ENCODE results near the gene ARHGAP28. TPM values are rescaled to one million over a fixed set of nuclear protein-coding genes. Genes with fewer than 3 reads are reported as not detected.

The ARHGAP28 gene
- total and polyA plus RNA-seq, 2 of the 13 experiments (the other 11 are each of a cell fraction or from before 2014, with no cell fraction given): not detected

DNA sequence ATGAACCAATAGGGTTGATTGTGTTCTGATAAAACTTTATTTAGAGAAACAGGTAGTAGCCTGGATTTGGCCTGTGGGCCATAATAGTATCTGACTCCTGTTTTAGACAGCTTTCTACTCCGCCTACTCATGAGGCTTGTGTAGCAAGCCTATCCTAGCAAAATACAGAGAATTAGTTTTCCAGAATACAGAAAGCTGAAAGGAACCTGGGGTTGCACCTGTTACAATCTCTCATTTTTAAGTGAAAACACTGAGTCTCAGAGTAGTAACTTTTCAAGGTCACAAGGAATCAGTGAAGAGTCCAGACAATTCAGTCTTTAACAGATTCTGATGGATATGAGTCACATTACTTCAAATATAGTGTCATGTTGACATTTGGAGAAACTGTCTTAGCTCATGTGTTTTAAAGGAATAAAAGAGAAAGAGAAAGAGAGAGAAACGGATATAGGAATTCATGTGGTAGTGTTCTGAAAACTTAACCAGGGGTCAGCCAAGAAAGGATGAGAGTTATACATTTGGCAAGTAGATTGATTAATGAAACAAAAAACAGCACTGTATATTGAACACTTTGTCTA, 17.0 kb downstream of the ARHGAP28 start:
- peaks cover 0 to 3% of the 10 kb centered on the region in 2 experiments; a peak in 1 of 5 replicates for H3K27me3 ChIP-seq (ENCODE audit: control insufficient read depth in 1 of 2, insufficient read depth in 2 of 2, low read length in 2 of 2)
- no peaks in the 10 kb centered on the region for H3K4me1 ChIP-seq (ENCODE audit: insufficient read depth, low read length)
- H2AFZ ChIP-seq (ENCODE audit: low read length): no peak overlapping the region
- H3K4me3 ChIP-seq (replicated peaks in 1 of 3; ENCODE audit: insufficient read depth in 1 of 3, low read depth in 2 of 3, low read length in 3 of 3): no peak overlapping the region
- H3K9me3 ChIP-seq (ENCODE audit: low read length): no peaks in the 10 kb centered on the region
- DNase-seq (ENCODE audit: low spot score) (no peak), ATAC-seq (no peak), FAIRE-seq (no peak)
- H3K9ac ChIP-seq (ENCODE audit: insufficient read depth, low read depth, low read length): no peak overlapping the region
- no peak overlapping the region for H3K4me2 ChIP-seq (ENCODE audit: low read depth, low read length)
- ChIA-PET POLR2A (no interaction called here), CTCF (ENCODE audit: low intra/inter-chr PET ratio, low total read pairs) (no interaction called here)
- intact Hi-C loops (cut with micrococcal nuclease; ENCODE audit: unreplicated experiment) (no loop called here), in situ Hi-C loops (cut with HindIII; ENCODE audit: extremely low pct_ligation_motif_present, low pct_unique_long_range_greater_than_20kb) (no loop called here)
- WGBS (ENCODE audit: low lambda C conversion rate): 6% methylated on average over 2 of the region's 2 CpGs
- H3K27ac ChIP-seq (ENCODE audit: extremely low read length, insufficient read depth, low read length): no peak overlapping the region
- no TSS peak for BruUV-seq (replicated peaks)
- H3K36me3 ChIP-seq (replicated peaks in 1 of 2; ENCODE audit: control insufficient read depth in 1 of 2, insufficient read depth in 2 of 2, low read length in 2 of 2): no peaks in the 10 kb centered on the region
- H4K20me1 ChIP-seq (ENCODE audit: insufficient read depth, low read length): no peaks in the 10 kb centered on the region
- H3K79me2 ChIP-seq (ENCODE audit: insufficient read depth, low read length): no peaks in the 10 kb centered on the region
- TF ChIP-seq PRPF4 (IDR thresholded peaks at IDR 0.05; ENCODE audit: low read depth, low read length, poor library complexity, severe bottlenecking) (no peak), NFE2L1 (CRISPR knock-in tag; IDR thresholded peaks at IDR 0.05; ENCODE audit: borderline replicate concordance) (no peak), GATAD2A (CRISPR knock-in tag; IDR thresholded peaks at IDR 0.05) (no peak), NR2F6 (IDR thresholded peaks at IDR 0.05) (no peak), NR2F6 (CRISPR knock-in tag; IDR thresholded peaks at IDR 0.05) (no peak), CREB1 (IDR thresholded peaks at IDR 0.05) (no peak), CREB1 (CRISPR knock-in tag; IDR thresholded peaks at IDR 0.05) (no peak), FOXC1 (CRISPR knock-in tag; IDR thresholded peaks at IDR 0.05; ENCODE audit: borderline replicate concordance) (no peak), ZUFSP (CRISPR knock-in tag; IDR thresholded peaks at IDR 0.05; ENCODE audit: borderline replicate concordance) (no peak), ADNP (CRISPR knock-in tag; IDR thresholded peaks at IDR 0.05) (no peak), MAF1 (CRISPR knock-in tag; IDR thresholded peaks at IDR 0.05; ENCODE audit: borderline replicate concordance) (no peak), ZNF597 (CRISPR knock-in tag; IDR thresholded peaks at IDR 0.05) (no peak), ZEB1 (IDR thresholded peaks at IDR 0.05; ENCODE audit: insufficient replicate concordance, low read depth) (no peak), POLR2AphosphoS5 (IDR thresholded peaks at IDR 0.05; ENCODE audit: low read depth, low read length) (no peak), E2F1 (CRISPR knock-in tag; IDR thresholded peaks at IDR 0.05) (no peak), ZNF232 (CRISPR knock-in tag; IDR thresholded peaks at IDR 0.05; ENCODE audit: borderline replicate concordance) (no peak)
- TF ChIP-seq, protein P1, sequence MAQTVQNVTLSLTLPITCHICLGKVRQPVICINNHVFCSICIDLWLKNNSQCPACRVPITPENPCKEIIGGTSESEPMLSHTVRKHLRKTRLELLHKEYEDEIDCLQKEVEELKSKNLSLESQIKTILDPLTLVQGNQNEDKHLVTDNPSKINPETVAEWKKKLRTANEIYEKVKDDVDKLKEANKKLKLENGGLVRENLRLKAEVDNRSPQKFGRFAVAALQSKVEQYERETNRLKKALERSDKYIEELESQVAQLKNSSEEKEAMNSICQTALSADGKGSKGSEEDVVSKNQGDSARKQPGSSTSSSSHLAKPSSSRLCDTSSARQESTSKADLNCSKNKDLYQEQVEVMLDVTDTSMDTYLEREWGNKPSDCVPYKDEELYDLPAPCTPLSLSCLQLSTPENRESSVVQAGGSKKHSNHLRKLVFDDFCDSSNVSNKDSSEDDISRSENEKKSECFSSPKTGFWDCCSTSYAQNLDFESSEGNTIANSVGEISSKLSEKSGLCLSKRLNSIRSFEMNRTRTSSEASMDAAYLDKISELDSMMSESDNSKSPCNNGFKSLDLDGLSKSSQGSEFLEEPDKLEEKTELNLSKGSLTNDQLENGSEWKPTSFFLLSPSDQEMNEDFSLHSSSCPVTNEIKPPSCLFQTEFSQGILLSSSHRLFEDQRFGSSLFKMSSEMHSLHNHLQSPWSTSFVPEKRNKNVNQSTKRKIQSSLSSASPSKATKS (CRISPR knock-in tag; IDR thresholded peaks at IDR 0.05): no peak
- TF ChIP-seq, protein P2, sequence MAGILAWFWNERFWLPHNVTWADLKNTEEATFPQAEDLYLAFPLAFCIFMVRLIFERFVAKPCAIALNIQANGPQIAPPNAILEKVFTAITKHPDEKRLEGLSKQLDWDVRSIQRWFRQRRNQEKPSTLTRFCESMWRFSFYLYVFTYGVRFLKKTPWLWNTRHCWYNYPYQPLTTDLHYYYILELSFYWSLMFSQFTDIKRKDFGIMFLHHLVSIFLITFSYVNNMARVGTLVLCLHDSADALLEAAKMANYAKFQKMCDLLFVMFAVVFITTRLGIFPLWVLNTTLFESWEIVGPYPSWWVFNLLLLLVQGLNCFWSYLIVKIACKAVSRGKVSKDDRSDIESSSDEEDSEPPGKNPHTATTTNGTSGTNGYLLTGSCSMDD (CRISPR knock-in tag; IDR thresholded peaks at IDR 0.05): no peak

All from HepG2 (cell line).